Fibroblast of lung (primary cell): ENCODE results near the gene CLSTN1. TPM values are rescaled to one million over a fixed set of nuclear protein-coding genes. Genes with fewer than 3 reads are reported as not detected.
A peak's percentile ranks its signal among the peaks of the same experiment; 100 is the strongest.

Experiments used
- DNase-seq, 2 donors: peaks; one replicate each; pipeline versions ENCODE4 v3.0.0 to v3.0.0-alpha.2; 2010; ENCODE audit warnings: low read depth in 2 of 2
- H2AFZ ChIP-seq: 2 replicates; pipeline ENCODE4 v1.5.1; 2012; ENCODE audit warnings: low read length, control low read depth, inconsistent platforms
- H3K27ac ChIP-seq: 2 replicates; pipeline ENCODE4 v1.5.1; 2011; ENCODE audit warnings: low read length, control low read depth; ENCODE audit not compliant: insufficient read depth
- H3K27me3 ChIP-seq: 2 replicates; pipeline ENCODE4 v1.5.1; 2011; ENCODE audit warnings: mild to moderate bottlenecking, low read length; ENCODE audit not compliant: control insufficient read depth, insufficient read depth
- H3K36me3 ChIP-seq: 2 replicates; pipeline ENCODE4 v1.5.1; 2011; ENCODE audit warnings: low read length; ENCODE audit not compliant: control insufficient read depth, insufficient read depth
- H3K4me1 ChIP-seq: 2 replicates; pipeline ENCODE4 v1.5.1; 2011; ENCODE audit warnings: low read length; ENCODE audit not compliant: control insufficient read depth, insufficient read depth; ENCODE audit errors: extremely low read depth
- H3K4me2 ChIP-seq: 2 replicates; pipeline ENCODE4 v1.5.1; 2011; ENCODE audit warnings: low read length, control low read depth; ENCODE audit not compliant: insufficient read depth; ENCODE audit errors: extremely low read depth
- H3K4me3 ChIP-seq, 4 experiments: fragments of 200-600 bp in 1 of 4; sonication (generic) in 1 of 4; replicated peaks in 1 of 4; 2 replicates each; pipeline ENCODE4 v1.5.1; 2011 to 2016; ENCODE audit warnings: low read length in 4 of 4, low read depth in 3 of 4, mild to moderate bottlenecking in 3 of 4, control low read depth in 2 of 4, inconsistent platforms in 1 of 4, mixed read lengths in 1 of 4; ENCODE audit not compliant: insufficient read depth in 1 of 4; ENCODE audit errors: control extremely low read depth in 1 of 4
- H3K79me2 ChIP-seq: 2 replicates; pipeline ENCODE4 v1.5.1; 2012; ENCODE audit warnings: mild to moderate bottlenecking, low read length, inconsistent platforms; ENCODE audit not compliant: control insufficient read depth, insufficient read depth
- H3K9ac ChIP-seq: 2 replicates; pipeline ENCODE4 v1.5.1; 2011; ENCODE audit warnings: mild to moderate bottlenecking, low read length, control low read depth; ENCODE audit not compliant: insufficient read depth
- H3K9me3 ChIP-seq: 2 replicates; pipeline ENCODE4 v1.5.1; 2012; ENCODE audit warnings: low read depth, low read length; ENCODE audit not compliant: control insufficient read depth, insufficient read depth
- H4K20me1 ChIP-seq: 2 replicates; pipeline ENCODE4 v1.5.1; 2011; ENCODE audit warnings: low read length; ENCODE audit not compliant: control insufficient read depth, insufficient read depth; ENCODE audit errors: extremely low read depth
- CTCF ChIP-seq, 2 donors: IDR thresholded peaks in 1 of 2; conservative IDR thresholded peaks in 1 of 2; 1 replicate in 1 of 2; 2 replicates in 1 of 2; pipeline ENCODE4 v1.5.1; 2011 to 2012; ENCODE audit warnings: low read length in 2 of 2, control low read depth in 1 of 2, inconsistent platforms in 1 of 2, low read depth in 1 of 2, mild to moderate bottlenecking in 1 of 2
- EZH2 ChIP-seq: IDR thresholded peaks from 2 replicates; pipeline ENCODE4 v1.5.1; 2012; ENCODE audit warnings: low read length, control low read depth, mild to moderate bottlenecking; ENCODE audit errors: missing control alignments
- polyA minus RNA-seq: library from RNA; depleted of rRNA, polyadenylated mRNA; stranded (reverse); fragments of >200 nt; gene quantifications from 2 replicates; pipeline ENCODE4 v1.2.3, GENCODE V29; 2011; ENCODE audit warnings: low replicate concordance
- polyA plus RNA-seq, 2 donors: library from polyadenylated mRNA; depleted of rRNA in 1 of 2; stranded (reverse) in 1 of 2; unstranded in 1 of 2; fragments of >200 nt; gene quantifications; 2 replicates each; pipeline ENCODE4 v1.2.1, GENCODE V29; 2011 to 2012; ENCODE audit warnings: missing spikeins in 1 of 2
- total RNA-seq: library from RNA; depleted of rRNA; stranded (reverse); fragments of >200 nt; gene quantifications from 2 replicates; pipeline ENCODE4 v1.2.1, GENCODE V29; 2014

Gene CLSTN1
- total RNA-seq: 78.6 and 115 TPM in 2 replicates
- polyA plus RNA-seq: 57.4 and 65.3 TPM in 2 replicates
- polyA plus RNA-seq (2012): 108 and 116 TPM in 2 replicates
- polyA minus RNA-seq: 173 and 203 TPM in 2 replicates

GRCh38 chr1:9823943-9824701 lies at the start of gene CLSTN1:
CLSTN1 (minus strand) TSS chr1:9823965; CDS start chr1:9823733, 232 bp downstream.
- no peak for TF ChIP-seq CTCF (conservative IDR thresholded peaks at IDR 0.05 in 1 of 2, IDR thresholded peaks at IDR 0.05 in 1 of 2; ENCODE audit: low read depth in 1 of 2, low read length in 2 of 2)
- TF ChIP-seq EZH2: no peak
- peaks cover 6% of the 10 kb centered on the region for H3K4me1 ChIP-seq
- peak within 1 kb of the TSS; percentile 93 for H3K4me2 ChIP-seq
- DNase-seq: peak; percentile 83 to 85
- H3K27me3 ChIP-seq: no peaks in the 10 kb centered on the region
- H3K9me3 ChIP-seq: no peaks in the 10 kb centered on the region
- no peaks in the 10 kb centered on the region for H4K20me1 ChIP-seq
- H3K79me2 ChIP-seq: peaks cover 35% of the 10 kb centered on the region
- peak within 1 kb of the TSS; percentile 70 for H3K9ac ChIP-seq
- no peaks in the 10 kb centered on the region for H3K36me3 ChIP-seq
- peak within 1 kb of the TSS; percentile 75 for H2AFZ ChIP-seq
- H3K4me3 ChIP-seq: peak within 1 kb of the TSS; percentile 87 to 92 (median 88)
- H3K27ac ChIP-seq: peak within 1 kb of the TSS; percentile 26

GRCh38 chr1:9873385-9873784 lies 49.6 kb upstream of the CLSTN1 start:
- Histone ChIP-seq H3K4me1 (peaks cover 2% of the 10 kb centered on the region), H3K4me3 (no peak overlapping the region), H3K27me3 (no peaks in the 10 kb centered on the region), H4K20me1 (no peaks in the 10 kb centered on the region), H3K36me3 (no peaks in the 10 kb centered on the region), H2AFZ (no peak overlapping the region), H3K27ac (no peak overlapping the region), H3K9me3 (no peaks in the 10 kb centered on the region), H3K9ac (no peak overlapping the region), H3K4me2 (no peak overlapping the region), H3K79me2 (no peaks in the 10 kb centered on the region)
- no peak for DNase-seq
- no peak for TF ChIP-seq EZH2
- no peak for TF ChIP-seq CTCF (conservative IDR thresholded peaks at IDR 0.05 in 1 of 2, IDR thresholded peaks at IDR 0.05 in 1 of 2; ENCODE audit: low read depth in 1 of 2, low read length in 2 of 2)

- Histone ChIP-seq H3K4me2 (no peak overlapping the region), H3K9me3 (no peaks in the 10 kb centered on the region), H3K36me3 (peaks cover 2% of the 10 kb centered on the region), H3K4me1 (peaks cover 2% of the 10 kb centered on the region), H4K20me1 (no peaks in the 10 kb centered on the region), H2AFZ (no peak overlapping the region), H3K27me3 (no peaks in the 10 kb centered on the region), H3K4me3 (no peak overlapping the region), H3K79me2 (no peaks in the 10 kb centered on the region), H3K9ac (no peak overlapping the region), H3K27ac (no peak overlapping the region)
- DNase-seq: peak; percentile 42 to 56
- TF ChIP-seq CTCF (conservative IDR thresholded peaks at IDR 0.05 in 1 of 2, IDR thresholded peaks at IDR 0.05 in 1 of 2; ENCODE audit: low read depth in 1 of 2, low read length in 2 of 2) (no peak), EZH2 (no peak)
Measured at GRCh38 chr1:9872430-9873165, 48.8 kb upstream of the CLSTN1 start.
